Measurements from ENCODE around the gene SLC13A3. TPM values are rescaled to one million over a fixed set of nuclear protein-coding genes. Genes with fewer than 3 reads are reported as not detected.
A peak's percentile ranks its signal among the peaks of the same experiment; 100 is the strongest.

SLC13A3 gene
- total and polyA plus RNA-seq, 4 donors, result 8.8 to 303 (median 51.6) TPM

DNA sequence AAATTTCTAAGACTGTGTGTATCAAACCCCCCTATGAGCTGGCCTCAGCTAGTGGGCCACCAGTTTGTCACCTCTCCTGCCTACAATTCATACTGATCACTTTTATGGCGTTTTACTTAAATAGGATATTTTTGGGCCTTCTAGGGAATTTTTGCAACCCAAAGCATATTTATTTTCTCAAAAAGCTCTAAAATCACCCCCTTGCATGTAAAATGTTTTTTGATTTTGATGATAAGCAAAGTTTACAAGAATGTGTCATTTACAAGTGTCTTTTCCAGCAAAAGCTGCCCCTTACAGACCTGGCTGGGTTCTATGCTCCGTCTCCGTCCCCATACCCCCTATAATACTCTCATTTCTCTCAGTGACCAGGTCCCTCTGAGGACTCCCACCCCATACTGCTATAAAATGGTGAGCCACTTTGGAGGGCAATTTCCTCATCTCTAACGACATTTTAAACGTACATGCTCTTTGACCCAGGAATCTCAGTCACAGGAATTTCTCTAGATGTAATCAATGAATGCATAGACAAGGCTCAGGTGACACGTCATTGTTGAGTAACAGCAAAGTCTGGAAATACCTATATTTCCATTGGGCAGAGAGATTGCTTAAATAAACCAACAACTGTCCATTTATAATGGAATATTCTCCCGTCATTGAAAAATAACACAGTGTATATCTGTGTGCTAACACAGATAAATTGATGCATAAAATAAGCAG, 86.9 kb downstream of the SLC13A3 start:
- peak overlapping the region; percentile 93 for H3K27ac ChIP-seq (ENCODE audit: low read depth, low read length)
- DNase-seq (ENCODE audit: low read depth in 4 of 6, low spot score in 6 of 6), result no peak
- whole genome bisulfite sequencing (ENCODE audit: insufficient coverage), result no CpG with 5 or more reads among the region's 7 CpGs
- peaks cover 55% of the 10 kb centered on the region for H3K4me1 ChIP-seq (ENCODE audit: control insufficient read depth, insufficient read depth, low read length)
- H3K27me3 ChIP-seq (ENCODE audit: control insufficient read depth, insufficient read depth, low read length), result no peaks in the 10 kb centered on the region
- H3K4me3 ChIP-seq (ENCODE audit: low read depth, low read length), result no peak overlapping the region
- no peaks in the 10 kb centered on the region for H3K9me3 ChIP-seq (ENCODE audit: control insufficient read depth, insufficient read depth, low read length)
- H3K36me3 ChIP-seq (ENCODE audit: control insufficient read depth, insufficient read depth, low read length), result no peaks in the 10 kb centered on the region

DNA sequence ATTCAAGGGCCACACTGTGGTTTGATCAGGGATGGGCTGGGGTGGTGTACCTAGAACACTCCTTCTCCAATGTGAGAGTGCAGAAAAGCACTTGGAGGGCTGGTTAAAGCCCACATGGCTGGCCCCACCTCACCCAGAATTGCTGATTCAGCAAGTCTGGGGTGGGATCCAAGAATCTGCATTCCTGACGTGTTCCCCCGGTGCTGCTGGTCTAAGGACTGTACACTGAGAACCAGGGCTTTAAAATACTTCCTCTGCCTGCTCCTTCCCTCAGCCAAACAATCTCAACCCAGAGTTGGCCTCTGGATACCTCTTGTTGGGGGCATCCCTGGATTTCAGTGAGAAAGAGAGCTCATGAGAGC, 87.4 kb downstream of the SLC13A3 start:
- peaks cover 53% of the 10 kb centered on the region for H3K4me1 ChIP-seq (ENCODE audit: control insufficient read depth, insufficient read depth, low read length)
- DNase-seq (ENCODE audit: low read depth in 4 of 6, low spot score in 6 of 6), result peak in 2 of 6 donors; percentile 69
- H3K27ac ChIP-seq (ENCODE audit: low read depth, low read length), result peak overlapping the region; percentile 93
- H3K9me3 ChIP-seq (ENCODE audit: control insufficient read depth, insufficient read depth, low read length), result no peaks in the 10 kb centered on the region
- H3K4me3 ChIP-seq (ENCODE audit: low read depth, low read length), result no peak overlapping the region
- H3K36me3 ChIP-seq (ENCODE audit: control insufficient read depth, insufficient read depth, low read length), result no peaks in the 10 kb centered on the region
- 46% methylated on average over 2 of the region's 2 CpGs for WGBS (ENCODE audit: insufficient coverage)
- no peaks in the 10 kb centered on the region for H3K27me3 ChIP-seq (ENCODE audit: control insufficient read depth, insufficient read depth, low read length)

DNA sequence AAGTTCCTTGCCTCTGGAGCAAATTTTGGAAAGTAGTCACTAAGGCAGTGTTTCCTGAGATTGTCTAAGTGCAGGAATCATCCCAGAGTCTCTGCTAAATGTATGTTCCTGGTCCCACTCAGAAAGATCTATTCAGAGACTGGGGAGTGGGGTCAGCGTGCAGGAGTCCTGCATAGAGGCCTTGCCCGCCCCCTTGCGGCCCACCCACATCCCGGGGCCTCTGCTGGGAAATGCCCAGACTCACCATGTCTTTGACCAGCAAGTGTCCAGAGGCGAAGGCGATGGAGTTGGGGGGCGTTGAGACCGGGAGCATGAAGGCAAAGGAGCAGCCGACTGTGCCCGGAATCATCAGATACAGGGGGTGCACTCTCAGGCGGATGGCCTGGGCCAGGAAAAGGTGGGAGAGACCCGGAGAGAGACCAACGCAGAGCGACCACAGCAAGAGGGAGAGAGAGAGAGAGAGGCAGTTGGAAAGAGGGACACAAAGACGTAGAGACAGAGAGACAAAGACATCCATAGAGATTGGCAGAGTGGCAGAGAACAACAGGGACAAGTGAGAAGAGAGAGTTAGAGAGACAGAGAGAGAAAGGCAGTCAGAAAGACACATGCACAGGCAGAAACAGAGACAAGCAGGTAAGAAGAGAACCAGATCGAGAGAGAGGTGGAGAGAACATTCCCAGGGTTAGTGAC, 87.9 kb downstream of the SLC13A3 start:
- WGBS (ENCODE audit: insufficient coverage), result 66% methylated on average over 16 of the region's 16 CpGs
- Histone ChIP-seq H3K4me3 (ENCODE audit: low read depth, low read length) (peak overlapping the region; percentile 40), H3K27me3 (ENCODE audit: control insufficient read depth, insufficient read depth, low read length) (no peaks in the 10 kb centered on the region), H3K27ac (ENCODE audit: low read depth, low read length) (peak overlapping the region; percentile 93), H3K36me3 (ENCODE audit: control insufficient read depth, insufficient read depth, low read length) (no peaks in the 10 kb centered on the region), H3K9me3 (ENCODE audit: control insufficient read depth, insufficient read depth, low read length) (no peaks in the 10 kb centered on the region), H3K4me1 (ENCODE audit: control insufficient read depth, insufficient read depth, low read length) (peaks cover 52% of the 10 kb centered on the region)
- DNase-seq (ENCODE audit: low read depth in 4 of 6, low spot score in 6 of 6), result peak in 1 of 6 donors; percentile 20

DNA sequence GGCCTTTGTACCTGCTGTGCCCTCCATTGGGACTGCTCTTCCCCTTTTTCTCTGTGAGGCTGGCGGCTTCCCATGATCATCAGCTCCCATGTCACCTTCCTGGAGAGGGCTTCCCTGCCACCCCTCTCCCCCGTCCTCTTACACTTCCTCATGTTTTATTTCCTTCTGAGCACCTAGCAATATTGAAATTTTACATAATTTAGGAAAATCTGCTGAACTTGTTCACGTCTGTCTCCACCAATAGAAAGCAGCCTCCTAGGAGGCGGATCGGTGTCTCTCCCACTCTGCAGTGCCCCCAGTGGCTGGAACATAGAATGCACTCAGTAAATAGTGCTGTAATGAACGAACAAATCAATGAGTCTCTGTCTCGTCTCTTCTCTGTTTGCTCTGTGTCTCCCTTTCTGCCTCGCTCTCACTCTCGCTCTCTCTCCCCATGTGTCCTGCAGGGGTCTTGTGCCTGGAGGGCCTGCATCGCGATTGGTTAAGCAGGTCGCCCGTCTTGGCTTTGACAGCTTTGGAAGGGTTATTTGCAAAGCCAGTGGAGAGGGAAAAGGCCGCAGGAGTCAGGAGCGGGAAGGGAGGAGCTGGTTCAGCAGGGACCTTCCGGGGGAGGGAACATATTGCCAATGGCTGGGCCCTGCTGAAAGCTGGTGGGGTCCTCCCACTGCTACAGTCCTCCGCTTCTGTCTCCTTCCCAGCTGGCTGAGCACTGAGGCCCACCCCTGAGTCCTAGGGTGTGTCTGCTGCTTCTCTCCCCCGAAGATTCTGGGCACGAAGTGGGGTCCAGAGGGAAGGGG, 88.7 kb downstream of the SLC13A3 start:
- WGBS (ENCODE audit: insufficient coverage), result 2% methylated on average over 13 of the region's 19 CpGs
- Histone ChIP-seq H3K27ac (ENCODE audit: low read depth, low read length) (peak overlapping the region; percentile 93), H3K36me3 (ENCODE audit: control insufficient read depth, insufficient read depth, low read length) (no peaks in the 10 kb centered on the region), H3K4me3 (ENCODE audit: low read depth, low read length) (peak overlapping the region; percentile 40), H3K4me1 (ENCODE audit: control insufficient read depth, insufficient read depth, low read length) (peaks cover 46% of the 10 kb centered on the region), H3K9me3 (ENCODE audit: control insufficient read depth, insufficient read depth, low read length) (no peaks in the 10 kb centered on the region), H3K27me3 (ENCODE audit: control insufficient read depth, insufficient read depth, low read length) (no peaks in the 10 kb centered on the region)
- peak; percentile 79 to 96 (median 82) for DNase-seq (ENCODE audit: low read depth in 4 of 6, low spot score in 6 of 6)

DNA sequence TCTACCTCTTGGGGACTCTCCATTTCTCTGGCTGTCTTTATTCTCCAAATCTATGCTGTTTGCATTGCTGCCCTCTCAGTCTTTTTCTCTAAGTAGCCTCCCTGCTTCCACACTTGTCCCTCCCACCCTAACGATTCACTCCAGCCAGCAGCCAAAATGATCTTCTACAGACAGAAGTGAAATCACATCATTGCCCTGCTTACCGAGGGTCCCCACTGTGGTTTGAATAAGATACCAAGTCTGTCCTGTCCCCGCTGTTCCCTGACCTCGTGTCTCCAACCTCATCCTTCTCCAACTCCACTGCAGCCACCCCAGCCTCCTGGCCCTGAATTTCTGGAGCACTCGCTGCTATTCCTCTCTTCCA, 89.3 kb downstream of the SLC13A3 start:
- peak overlapping the region; percentile 93 for H3K27ac ChIP-seq (ENCODE audit: low read depth, low read length)
- peak overlapping the region; percentile 40 for H3K4me3 ChIP-seq (ENCODE audit: low read depth, low read length)
- peaks cover 46% of the 10 kb centered on the region for H3K4me1 ChIP-seq (ENCODE audit: control insufficient read depth, insufficient read depth, low read length)
- no peaks in the 10 kb centered on the region for H3K36me3 ChIP-seq (ENCODE audit: control insufficient read depth, insufficient read depth, low read length)
- H3K9me3 ChIP-seq (ENCODE audit: control insufficient read depth, insufficient read depth, low read length), result no peaks in the 10 kb centered on the region
- no peaks in the 10 kb centered on the region for H3K27me3 ChIP-seq (ENCODE audit: control insufficient read depth, insufficient read depth, low read length)
- no peak for DNase-seq (ENCODE audit: low read depth in 4 of 6, low spot score in 6 of 6)
- 33% methylated on average over 5 of the region's 5 CpGs for WGBS (ENCODE audit: insufficient coverage)

DNA sequence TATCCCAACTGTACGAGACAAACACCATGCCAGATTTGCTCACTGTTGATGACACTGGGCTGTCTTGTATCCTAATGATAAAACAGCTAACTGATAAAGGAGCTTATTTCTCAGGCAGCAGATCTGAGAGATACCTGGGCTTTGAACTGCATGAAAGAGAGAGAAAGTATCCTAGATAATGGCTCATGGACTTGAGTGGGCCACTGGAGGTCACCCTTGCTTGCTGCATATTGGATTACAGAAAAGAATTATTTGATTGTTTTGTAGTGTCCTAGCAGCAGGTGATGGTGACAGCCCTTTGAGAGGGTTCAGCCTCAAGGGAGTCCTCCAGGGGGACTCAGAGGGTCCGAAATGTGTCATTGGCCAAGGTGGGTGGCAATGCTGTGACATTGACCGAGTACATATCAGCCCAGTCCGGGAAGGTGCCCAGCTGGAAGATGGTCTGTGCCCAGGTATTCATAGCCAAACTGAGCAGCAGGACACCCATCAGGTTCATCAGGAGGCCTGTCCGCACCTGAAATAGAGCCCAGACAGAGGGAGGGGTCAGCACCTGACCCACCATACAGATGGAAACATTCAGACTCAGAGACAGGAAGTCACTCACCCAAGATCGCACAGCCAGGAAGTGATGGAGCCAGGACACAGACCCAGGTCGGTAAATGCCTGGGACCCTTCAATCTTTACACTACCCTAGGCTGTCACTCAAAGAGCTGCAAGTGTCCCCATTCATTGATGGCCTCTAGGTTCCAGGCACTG, 91.4 kb downstream of the SLC13A3 start:
- DNase-seq (ENCODE audit: low read depth in 4 of 6, low spot score in 6 of 6), result peak in 1 of 6 donors; percentile 26
- H3K4me3 ChIP-seq (ENCODE audit: low read depth, low read length), result no peak overlapping the region
- no peaks in the 10 kb centered on the region for H3K27me3 ChIP-seq (ENCODE audit: control insufficient read depth, insufficient read depth, low read length)
- H3K4me1 ChIP-seq (ENCODE audit: control insufficient read depth, insufficient read depth, low read length), result peaks cover 46% of the 10 kb centered on the region
- no peaks in the 10 kb centered on the region for H3K36me3 ChIP-seq (ENCODE audit: control insufficient read depth, insufficient read depth, low read length)
- no peaks in the 10 kb centered on the region for H3K9me3 ChIP-seq (ENCODE audit: control insufficient read depth, insufficient read depth, low read length)
- no peak overlapping the region for H3K27ac ChIP-seq (ENCODE audit: low read depth, low read length)
- WGBS (ENCODE audit: insufficient coverage), result 89% methylated on average over 6 of the region's 7 CpGs

DNA sequence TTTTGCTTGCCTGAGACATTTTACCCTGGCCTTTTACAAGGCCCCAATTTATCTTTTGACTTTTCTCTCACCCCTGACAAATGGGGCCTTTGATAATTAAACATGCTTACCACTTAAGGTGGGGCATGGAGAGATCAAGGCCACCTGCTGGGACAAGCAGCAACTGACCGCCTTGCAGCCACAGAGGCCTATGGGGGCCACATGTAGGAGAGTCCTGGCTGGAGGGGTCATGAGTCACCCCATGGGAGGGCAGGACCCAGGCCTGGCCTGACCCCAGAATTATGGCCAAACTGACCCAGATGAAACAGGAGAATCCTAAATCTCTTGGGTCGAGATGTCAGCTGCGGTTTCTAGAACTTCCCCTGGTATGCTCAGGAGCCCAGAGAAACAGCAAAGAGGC, 92.3 kb downstream of the SLC13A3 start:
- DNase-seq (ENCODE audit: low read depth in 4 of 6, low spot score in 6 of 6), result no peak
- Histone ChIP-seq H3K27me3 (ENCODE audit: control insufficient read depth, insufficient read depth, low read length) (no peaks in the 10 kb centered on the region), H3K36me3 (ENCODE audit: control insufficient read depth, insufficient read depth, low read length) (no peaks in the 10 kb centered on the region), H3K9me3 (ENCODE audit: control insufficient read depth, insufficient read depth, low read length) (no peaks in the 10 kb centered on the region), H3K4me1 (ENCODE audit: control insufficient read depth, insufficient read depth, low read length) (peaks cover 42% of the 10 kb centered on the region), H3K27ac (ENCODE audit: low read depth, low read length) (no peak overlapping the region), H3K4me3 (ENCODE audit: low read depth, low read length) (no peak overlapping the region)
- WGBS (ENCODE audit: insufficient coverage), result 88% methylated on average over 3 of the region's 3 CpGs

DNA sequence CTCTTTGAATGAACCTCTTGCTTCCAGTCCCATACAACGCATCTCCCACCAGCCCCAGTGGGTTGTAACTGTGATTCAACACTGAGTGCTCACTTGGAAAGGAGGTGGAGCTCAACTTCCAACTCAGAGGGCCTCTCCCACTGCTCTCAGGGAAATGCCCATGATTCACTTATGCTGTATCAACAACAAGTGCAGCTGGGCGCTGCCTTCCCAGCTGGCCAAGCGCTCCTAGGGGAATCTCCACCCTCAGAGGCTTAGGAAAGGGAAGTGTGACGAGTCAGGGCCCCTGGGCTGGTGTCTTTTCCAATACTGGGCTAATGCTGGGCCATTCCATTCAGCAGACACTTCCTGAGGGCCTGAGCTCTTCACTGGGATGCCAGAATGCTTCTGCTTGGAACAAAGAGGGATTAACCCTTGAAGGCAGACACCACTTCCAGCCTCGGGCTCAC, 92.7 kb downstream of the SLC13A3 start:
- peak in 1 of 6 donors; percentile 19 for DNase-seq (ENCODE audit: low read depth in 4 of 6, low spot score in 6 of 6)
- Histone ChIP-seq H3K4me1 (ENCODE audit: control insufficient read depth, insufficient read depth, low read length) (peaks cover 37% of the 10 kb centered on the region), H3K4me3 (ENCODE audit: low read depth, low read length) (no peak overlapping the region), H3K9me3 (ENCODE audit: control insufficient read depth, insufficient read depth, low read length) (no peaks in the 10 kb centered on the region), H3K27ac (ENCODE audit: low read depth, low read length) (no peak overlapping the region), H3K36me3 (ENCODE audit: control insufficient read depth, insufficient read depth, low read length) (no peaks in the 10 kb centered on the region), H3K27me3 (ENCODE audit: control insufficient read depth, insufficient read depth, low read length) (no peaks in the 10 kb centered on the region)
- 72% methylated on average over 3 of the region's 5 CpGs for WGBS (ENCODE audit: insufficient coverage)

Measured in spinal cord (tissue), 10 donors.